Natural killer cell (primary cell): ENCODE measurements around the gene KIF1A. TPM values are rescaled to one million over a fixed set of nuclear protein-coding genes. Genes with fewer than 3 reads are reported as not detected.

Source experiments
- ATAC-seq, 3 donors: fragments of 150-1000 bp in 2 of 3; fragments of 200-7000 bp in 1 of 3; cut with Tn5 transposase; 1 replicate in 1 of 3; 2 replicates in 2 of 3; pipeline ENCODE4 v1.10.0; 2021; ENCODE audit warnings: mild to moderate bottlenecking in 2 of 3, moderate library complexity in 2 of 3
- DNase-seq, 2 donors: peaks; one replicate each; pipeline versions ENCODE4 v3.0.0 to v3.0.0-alpha.2; 2013 to 2021; ENCODE audit warnings: mixed read lengths in 1 of 2
- H3K27ac ChIP-seq: one replicate; pipeline ENCODE4 v1.5.1; 2013; ENCODE audit warnings: mild to moderate bottlenecking, low read length
- H3K27me3 ChIP-seq: one replicate; pipeline ENCODE4 v1.6.1; 2013; ENCODE audit warnings: low read length; ENCODE audit not compliant: control insufficient read depth, insufficient read depth
- H3K36me3 ChIP-seq: one replicate; pipeline ENCODE4 v1.6.1; 2013; ENCODE audit warnings: low read length; ENCODE audit not compliant: control insufficient read depth, insufficient read depth
- H3K4me1 ChIP-seq: one replicate; pipeline ENCODE4 v1.6.1; 2013; ENCODE audit warnings: low read length; ENCODE audit not compliant: control insufficient read depth, insufficient read depth
- H3K4me3 ChIP-seq: one replicate; pipeline ENCODE4 v1.5.1; 2013; ENCODE audit warnings: low read length
- H3K9me3 ChIP-seq: one replicate; pipeline ENCODE4 v1.6.1; 2013; ENCODE audit warnings: low read length; ENCODE audit not compliant: control insufficient read depth, insufficient read depth
- H3K27ac Mint-ChIP-seq, 2 donors: one replicate each; pipeline ENCODE4 v1.8.0; 2022; ENCODE audit warnings: mild to moderate bottlenecking in 2 of 2, mixed read lengths in 2 of 2, moderate library complexity in 1 of 2
- H3K27me3 Mint-ChIP-seq, 2 donors: one replicate each; pipeline ENCODE4 v1.8.0; 2022; ENCODE audit warnings: low read depth in 2 of 2, mixed read lengths in 2 of 2
- H3K36me3 Mint-ChIP-seq: one replicate; pipeline ENCODE4 v1.8.0; 2022; ENCODE audit warnings: mixed read lengths
- H3K4me1 Mint-ChIP-seq, 2 donors: one replicate each; pipeline ENCODE4 v1.8.0; 2022; ENCODE audit warnings: mixed read lengths in 2 of 2
- H3K4me3 Mint-ChIP-seq: one replicate; pipeline ENCODE4 v1.8.0; 2022; ENCODE audit warnings: mild to moderate bottlenecking, moderate library complexity, mixed read lengths
- H3K9me3 Mint-ChIP-seq, 2 donors: one replicate each; pipeline ENCODE4 v1.8.0; 2022; ENCODE audit warnings: mixed read lengths in 2 of 2
- WGBS: methylation state at CpG from one replicate; pipeline ENCODE4 v1.1.7; 2013; ENCODE audit warnings: missing lambda C conversion rate; ENCODE audit not compliant: insufficient coverage; 5-methylcytosine and 5-hydroxymethylcytosine counted together
- intact Hi-C: fragments of 100-400 bp; cut with micrococcal nuclease; formaldehyde crosslinking; loops from one replicate; pipeline ENCODE4 v1.14.2; 2022
- total RNA-seq, 4 donors: library from RNA; stranded (reverse); fragments of 120-200 nt in 1 of 4; gene quantifications; one replicate each; pipeline versions ENCODE4 v1.2.3 to v1.2.4, GENCODE V29; 2013 to 2022
- TF ChIP-seq, protein P1 (sequence below): fragments of 200-600 bp; IDR thresholded peaks from one replicate; pipeline ENCODE4 v1.8.0; 2022; ENCODE audit warnings: antibody characterized with exemption

The KIF1A gene
- total RNA-seq, 3 donors from 2014 or later (not counting 1 experiment from before 2014, with no cell fraction given) = 0.09 TPM; not detected in 2

DNA sequence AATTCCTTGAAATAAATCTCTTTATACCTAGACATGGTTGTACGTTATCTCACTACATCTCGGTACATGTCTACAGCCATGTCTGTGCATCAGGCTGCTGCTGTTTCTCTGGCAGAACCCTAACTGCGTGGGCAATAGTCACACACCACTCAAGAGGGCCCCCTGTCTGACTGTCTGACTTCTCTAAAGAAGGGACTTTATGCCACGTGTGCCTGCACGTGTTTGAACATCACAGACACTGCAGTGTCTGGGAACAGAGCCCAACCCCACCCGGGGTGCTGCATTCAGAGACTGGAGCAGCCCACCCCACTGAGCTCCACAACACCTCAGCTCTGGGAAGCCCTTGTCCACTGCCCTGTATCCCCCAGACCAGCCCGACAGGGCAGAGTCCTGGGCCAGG, 55.0 kb downstream of the KIF1A start:
- ATAC-seq = no peak
- 83% methylated on average over 7 of the region's 7 CpGs for WGBS
- Mint-ChIP-seq H3K4me3 (no peak overlapping the region), H3K36me3 (no peaks in the 10 kb centered on the region), H3K27me3 (no peaks in the 10 kb centered on the region), H3K4me1 (no peaks in the 10 kb centered on the region), H3K27ac (no peak overlapping the region), H3K9me3 (no peaks in the 10 kb centered on the region)
- Histone ChIP-seq H3K4me1 (no peaks in the 10 kb centered on the region), H3K4me3 (no peak overlapping the region), H3K27me3 (no peaks in the 10 kb centered on the region), H3K36me3 (no peaks in the 10 kb centered on the region), H3K9me3 (no peaks in the 10 kb centered on the region), H3K27ac (no peak overlapping the region)
- DNase-seq = no peak
- TF ChIP-seq, protein P1, sequence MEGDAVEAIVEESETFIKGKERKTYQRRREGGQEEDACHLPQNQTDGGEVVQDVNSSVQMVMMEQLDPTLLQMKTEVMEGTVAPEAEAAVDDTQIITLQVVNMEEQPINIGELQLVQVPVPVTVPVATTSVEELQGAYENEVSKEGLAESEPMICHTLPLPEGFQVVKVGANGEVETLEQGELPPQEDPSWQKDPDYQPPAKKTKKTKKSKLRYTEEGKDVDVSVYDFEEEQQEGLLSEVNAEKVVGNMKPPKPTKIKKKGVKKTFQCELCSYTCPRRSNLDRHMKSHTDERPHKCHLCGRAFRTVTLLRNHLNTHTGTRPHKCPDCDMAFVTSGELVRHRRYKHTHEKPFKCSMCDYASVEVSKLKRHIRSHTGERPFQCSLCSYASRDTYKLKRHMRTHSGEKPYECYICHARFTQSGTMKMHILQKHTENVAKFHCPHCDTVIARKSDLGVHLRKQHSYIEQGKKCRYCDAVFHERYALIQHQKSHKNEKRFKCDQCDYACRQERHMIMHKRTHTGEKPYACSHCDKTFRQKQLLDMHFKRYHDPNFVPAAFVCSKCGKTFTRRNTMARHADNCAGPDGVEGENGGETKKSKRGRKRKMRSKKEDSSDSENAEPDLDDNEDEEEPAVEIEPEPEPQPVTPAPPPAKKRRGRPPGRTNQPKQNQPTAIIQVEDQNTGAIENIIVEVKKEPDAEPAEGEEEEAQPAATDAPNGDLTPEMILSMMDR = no peak
- intact Hi-C loops = no loop called here

DNA sequence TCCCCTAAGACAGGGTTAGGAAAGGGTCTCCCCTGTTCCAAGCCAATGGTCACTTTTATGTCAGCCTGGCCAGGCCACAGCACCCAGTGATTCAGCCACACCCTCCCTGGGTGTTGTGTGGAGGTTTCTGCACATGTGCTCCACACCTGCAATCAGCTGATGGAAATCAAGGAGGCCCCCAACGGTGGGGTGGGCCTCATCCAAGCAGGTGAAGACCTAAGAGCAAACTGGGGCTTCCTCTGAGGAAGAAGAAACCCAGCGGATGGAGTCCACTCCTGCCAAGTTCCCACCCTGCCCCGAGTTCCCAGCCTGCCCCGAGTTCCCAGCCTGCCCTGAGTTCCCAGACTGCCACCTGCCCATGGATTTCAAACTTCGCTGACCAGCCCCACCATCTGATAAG, 55.4 kb downstream of the KIF1A start:
- Mint-ChIP-seq H3K4me1 (no peaks in the 10 kb centered on the region), H3K9me3 (no peaks in the 10 kb centered on the region), H3K4me3 (no peak overlapping the region), H3K27me3 (no peaks in the 10 kb centered on the region), H3K27ac (no peak overlapping the region), H3K36me3 (no peaks in the 10 kb centered on the region)
- Histone ChIP-seq H3K36me3 (no peaks in the 10 kb centered on the region), H3K4me3 (no peak overlapping the region), H3K9me3 (no peaks in the 10 kb centered on the region), H3K27me3 (no peaks in the 10 kb centered on the region), H3K27ac (no peak overlapping the region), H3K4me1 (no peaks in the 10 kb centered on the region)
- DNase-seq (no peak), ATAC-seq (no peak)
- TF ChIP-seq, protein P1 = no peak
- intact Hi-C loops = no loop called here
- WGBS = 85% methylated on average over 5 of the region's 5 CpGs

DNA sequence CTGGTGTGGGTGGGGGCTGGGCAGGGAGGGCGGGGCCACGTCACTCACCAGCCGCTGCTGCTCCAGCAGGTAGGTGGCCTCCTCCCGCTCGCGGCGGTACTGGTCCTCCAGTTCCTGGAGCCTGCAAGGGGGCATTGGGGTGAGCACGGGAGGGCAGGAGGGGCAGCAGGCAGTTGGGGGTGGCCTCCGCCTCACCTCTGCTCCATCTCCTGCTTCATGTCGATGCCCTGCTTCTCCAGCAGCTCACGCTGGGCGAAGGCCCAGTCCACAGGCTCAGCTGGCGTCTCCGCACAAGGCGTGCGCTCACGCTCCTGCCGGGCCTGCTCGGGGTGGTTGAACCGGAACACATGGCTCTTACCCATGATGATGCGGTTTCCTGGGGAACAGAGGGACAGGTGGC, 57.0 kb downstream of the KIF1A start:
- Histone ChIP-seq H3K4me3 (no peak overlapping the region), H3K9me3 (no peaks in the 10 kb centered on the region), H3K36me3 (no peaks in the 10 kb centered on the region), H3K27ac (no peak overlapping the region), H3K4me1 (no peaks in the 10 kb centered on the region), H3K27me3 (no peaks in the 10 kb centered on the region)
- WGBS = 94% methylated on average over 21 of the region's 21 CpGs
- ATAC-seq (no peak), DNase-seq (no peak)
- TF ChIP-seq, protein P1 = no peak
- Mint-ChIP-seq H3K27me3 (no peaks in the 10 kb centered on the region), H3K27ac (no peak overlapping the region), H3K36me3 (no peaks in the 10 kb centered on the region), H3K4me3 (no peak overlapping the region), H3K4me1 (no peaks in the 10 kb centered on the region), H3K9me3 (no peaks in the 10 kb centered on the region)
- intact Hi-C loops = no loop called here

DNA sequence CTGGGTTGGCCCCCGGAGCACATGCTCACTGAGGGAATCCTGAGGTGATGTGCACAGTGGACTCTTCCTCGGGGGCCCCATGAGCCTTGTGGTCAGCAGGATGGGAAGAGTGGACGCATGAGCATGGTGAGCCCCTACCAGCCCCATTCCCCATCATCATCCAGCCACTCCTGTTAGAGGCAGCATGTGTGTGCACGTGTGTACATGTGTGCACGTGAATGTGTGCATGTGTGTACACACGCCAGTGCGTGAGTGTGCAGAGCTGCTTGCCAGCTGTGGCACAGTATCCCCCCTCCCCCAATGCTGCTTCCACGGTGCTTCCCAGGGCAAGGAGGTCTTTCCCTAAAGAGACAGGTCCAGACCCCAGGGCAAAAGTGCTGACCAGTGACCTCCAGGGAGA, 57.8 kb downstream of the KIF1A start:
- ATAC-seq (no peak), DNase-seq (no peak)
- no peak overlapping the region for H3K27ac Mint-ChIP-seq
- 93% methylated on average over 8 of the region's 8 CpGs for whole genome bisulfite sequencing
- no peaks in the 10 kb centered on the region for H3K9me3 Mint-ChIP-seq
- Histone ChIP-seq H3K27ac (no peak overlapping the region), H3K4me1 (no peaks in the 10 kb centered on the region), H3K36me3 (no peaks in the 10 kb centered on the region), H3K27me3 (no peaks in the 10 kb centered on the region), H3K4me3 (no peak overlapping the region), H3K9me3 (no peaks in the 10 kb centered on the region)
- H3K27me3 Mint-ChIP-seq = no peaks in the 10 kb centered on the region
- intact Hi-C loops = no loop called here
- TF ChIP-seq, protein P1 = no peak
- no peaks in the 10 kb centered on the region for H3K4me1 Mint-ChIP-seq
- no peaks in the 10 kb centered on the region for H3K36me3 Mint-ChIP-seq
- no peak overlapping the region for H3K4me3 Mint-ChIP-seq
